Heart right ventricle (tissue), 16 donors: ENCODE results near the gene EGR2. TPM values are rescaled to one million over a fixed set of nuclear protein-coding genes. Genes with fewer than 3 reads are reported as not detected.

Source experiments
- ATAC-seq, 8 donors: fragments of 200-7000 bp; cut with Tn5 transposase; one replicate each; pipeline ENCODE4 v1.9.1; 2020; ENCODE audit warnings: mild to moderate bottlenecking in 8 of 8, moderate library complexity in 8 of 8, moderate number of reproducible peaks in 1 of 8
- DNase-seq, 2 donors: peaks; one replicate each; pipeline ENCODE4 v3.0.0-alpha.2; 2020
- H3K27ac ChIP-seq, 10 donors: fragments of 200-600 bp; sonication (generic) in 2 of 10; one replicate each; pipeline versions ENCODE4 v1.5.0 to v1.8.0; 2020 to 2022; ENCODE audit warnings: mild to moderate bottlenecking in 3 of 10
- H3K27me3 ChIP-seq, 7 donors: fragments of 200-600 bp; one replicate each; pipeline ENCODE4 v1.8.0; 2021 to 2022; ENCODE audit warnings: mild to moderate bottlenecking in 2 of 7
- H3K36me3 ChIP-seq, 9 donors: fragments of 200-600 bp; sonication (generic) in 1 of 9; one replicate each; pipeline versions ENCODE4 v1.5.0 to v1.8.0; 2020 to 2022; ENCODE audit warnings: mild to moderate bottlenecking in 2 of 9
- H3K4me1 ChIP-seq, 9 donors: fragments of 200-600 bp; sonication (generic) in 1 of 9; one replicate each; pipeline versions ENCODE4 v1.5.0 to v1.8.0; 2020 to 2022; ENCODE audit warnings: mild to moderate bottlenecking in 4 of 9
- H3K4me3 ChIP-seq, 10 donors: fragments of 200-600 bp; sonication (generic) in 2 of 10; one replicate each; pipeline versions ENCODE4 v1.5.0 to v1.8.0; 2020 to 2022; ENCODE audit warnings: mild to moderate bottlenecking in 7 of 10, moderate library complexity in 2 of 10
- H3K9me3 ChIP-seq, 11 donors: fragments of 200-600 bp in 10 of 11; sonication (generic) in 2 of 11; one replicate each; pipeline versions ENCODE4 v1.5.0 to v1.8.0; 2013 to 2022; ENCODE audit warnings: mild to moderate bottlenecking in 2 of 11, control low read depth in 1 of 11, moderate library complexity in 1 of 11
- WGBS, 2 donors: extraction: QIAGEN DNeasy Blood & Tissue Kit; methylation state at CpG; one replicate each; pipeline ENCODE4 v1.1.7; 2013; ENCODE audit warnings: inconsistent platforms in 1 of 2; 5-methylcytosine and 5-hydroxymethylcytosine counted together
- intact Hi-C, 10 donors: fragments of 100-400 bp; cut with DNase I; formaldehyde crosslinking; loops; one replicate each; pipeline versions ENCODE4 v1.11.1 to v1.14.2; 2022
- polyA plus RNA-seq, 2 donors: library from polyadenylated mRNA; stranded (reverse); fragments of 200-250 nt; gene quantifications; one replicate each; pipeline ENCODE4 v1.2.3, GENCODE V29; 2013
- total RNA-seq, 10 donors: library from RNA; stranded (reverse); fragmentation: NEBNext Ultra II Directional in 3 of 10; extraction: Animal tissue kit (Norgen Biotek cat#: 25700) in 3 of 10; gene quantifications; one replicate each; pipeline versions ENCODE4 v1.2.1 to v1.2.4, GENCODE V29; 2021 to 2023
- TF ChIP-seq, protein P1 (sequence below), 9 donors: fragments of 200-600 bp; sonication (generic) in 2 of 9; IDR thresholded peaks; one replicate each; pipeline versions ENCODE4 v1.5.0 to v1.8.0; 2021 to 2022; ENCODE audit warnings: antibody characterized with exemption in 9 of 9, mild to moderate bottlenecking in 5 of 9, moderate library complexity in 1 of 9
- donor health status: Arrhythmogenic right ventricular cardiomyopathy.
- donor health status: ischemic (EF 13 %, LVEDD 7.1; RV severe dilation, severe dysfunction).
- donor health status: healthy with polysubstance abuse.
- donor health status: DM: no; HTN: yes; CAD: no.
- donor health status: DM: no; HTN: no; CAD: no.
- donor health status: ischemic (EF 25% LVEDD 6.9; RV normal size, moderate dysfunction).
- donor health status: ischemic (EF 25% LVEDD 5.7; RV mildly dilated, moderate dysfunction).
- donor health status: healthy.
- donor health status: DM: yes; HTN: yes; CAD: no.
- donor health status: Ischemic cardiomyopathy.
- donor health status: ischemic (EF 35%, LVEDD 5.7; RV mildly dilated, moderate dysfunction).
- donor health status: nonischemic (EF 11% LVEDD 7.7; RV severe dilation, severe dysfunction).
- donor health status: DM: yes; HTN: yes; CAD: no.
- donor health status: PGD.
- donor health status: ischemic (EF 29% LVEDD 5.4; RV normal size, mild dysfunction).
- donor health status: nonischemic (EF 23%, LVEDD 6.1; RV moderate dilation, normal function).

Gene EGR2
- total and polyA plus RNA-seq, 12 donors, result 0.49 to 19.3 (median 2.9) TPM

DNA sequence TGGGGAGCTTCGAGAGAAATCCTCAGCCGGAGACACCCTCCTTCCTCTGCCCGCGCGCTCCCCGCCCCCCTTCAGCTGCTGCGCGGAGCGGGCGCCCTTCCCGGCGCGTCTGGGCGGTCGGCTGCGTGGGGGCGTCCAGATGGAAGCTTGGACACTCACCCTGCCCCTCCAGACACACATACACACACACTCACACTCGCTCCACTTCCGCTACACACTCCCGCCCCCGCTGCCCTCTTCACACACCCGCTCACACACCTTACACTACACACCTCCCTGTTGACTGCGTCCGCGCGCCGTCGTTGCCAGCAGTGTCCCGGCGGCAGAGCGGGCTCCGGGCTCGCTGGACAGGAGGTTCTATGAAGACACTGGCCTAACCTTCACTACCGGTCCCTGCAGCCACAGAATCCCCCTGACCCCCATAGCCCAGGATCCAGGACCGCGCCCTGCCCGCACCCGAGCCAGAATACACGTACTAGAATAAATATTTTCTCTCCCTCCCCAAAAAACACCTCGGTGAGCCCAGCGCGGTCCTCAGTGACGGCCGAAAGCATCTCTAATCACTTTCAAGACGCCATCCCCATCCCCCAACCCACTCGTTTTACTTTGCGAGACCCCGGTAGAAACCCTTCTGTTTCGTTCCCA lies 1.1 kb upstream of the EGR2 start:
- peak overlapping the region; percentile 11 to 93 (median 82) for H3K27ac ChIP-seq
- peak overlapping the region; percentile 54 to 94 (median 74) for H3K4me3 ChIP-seq
- peaks cover 0 to 74% (median 47%) of the 10 kb centered on the region in 7 donors for H3K27me3 ChIP-seq
- TF ChIP-seq, protein P1, sequence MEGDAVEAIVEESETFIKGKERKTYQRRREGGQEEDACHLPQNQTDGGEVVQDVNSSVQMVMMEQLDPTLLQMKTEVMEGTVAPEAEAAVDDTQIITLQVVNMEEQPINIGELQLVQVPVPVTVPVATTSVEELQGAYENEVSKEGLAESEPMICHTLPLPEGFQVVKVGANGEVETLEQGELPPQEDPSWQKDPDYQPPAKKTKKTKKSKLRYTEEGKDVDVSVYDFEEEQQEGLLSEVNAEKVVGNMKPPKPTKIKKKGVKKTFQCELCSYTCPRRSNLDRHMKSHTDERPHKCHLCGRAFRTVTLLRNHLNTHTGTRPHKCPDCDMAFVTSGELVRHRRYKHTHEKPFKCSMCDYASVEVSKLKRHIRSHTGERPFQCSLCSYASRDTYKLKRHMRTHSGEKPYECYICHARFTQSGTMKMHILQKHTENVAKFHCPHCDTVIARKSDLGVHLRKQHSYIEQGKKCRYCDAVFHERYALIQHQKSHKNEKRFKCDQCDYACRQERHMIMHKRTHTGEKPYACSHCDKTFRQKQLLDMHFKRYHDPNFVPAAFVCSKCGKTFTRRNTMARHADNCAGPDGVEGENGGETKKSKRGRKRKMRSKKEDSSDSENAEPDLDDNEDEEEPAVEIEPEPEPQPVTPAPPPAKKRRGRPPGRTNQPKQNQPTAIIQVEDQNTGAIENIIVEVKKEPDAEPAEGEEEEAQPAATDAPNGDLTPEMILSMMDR (IDR thresholded peaks at IDR 0.05), result no peak
- DNase-seq (peak; percentile 51 to 57), ATAC-seq (peak; percentile 39 to 76 (median 65))
- 1% methylated on average over 41 to 49 of the region's 49 CpGs for WGBS, 2 donors
- H3K36me3 ChIP-seq, result peaks cover 0 to 7% (median 0%) of the 10 kb centered on the region in 9 donors
- intact Hi-C loops, result loop anchor here in 9 of 10 donors (2.0 to 10.0 kb wide), 15 partner anchors 54 to 382 kb away; no protein-coding TSS in a partner anchor
- peaks cover 2 to 49% (median 44%) of the 10 kb centered on the region in 9 donors for H3K4me1 ChIP-seq
- no peaks in the 10 kb centered on the region for H3K9me3 ChIP-seq

DNA sequence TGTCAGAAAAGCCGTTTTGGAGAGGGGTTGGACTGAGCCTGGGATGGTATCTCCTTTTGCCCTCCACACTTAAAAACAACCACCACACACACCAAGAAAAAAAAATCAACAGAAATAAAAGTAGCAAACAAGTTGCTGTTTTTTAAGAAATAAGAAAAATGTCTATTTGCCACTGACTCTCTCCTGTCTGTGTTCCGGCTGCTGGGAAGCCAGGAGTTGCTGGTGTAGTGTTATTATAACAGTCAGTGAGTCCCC lies 163 bp downstream of the EGR2 start:
- WGBS, 2 donors, result 1 to 3% methylated on average over 2 of the region's 2 CpGs
- Histone ChIP-seq H3K4me1 (peaks cover 2 to 49% (median 44%) of the 10 kb centered on the region in 9 donors), H3K9me3 (no peaks in the 10 kb centered on the region), H3K36me3 (peaks cover 0 to 7% (median 0%) of the 10 kb centered on the region in 9 donors), H3K27me3 (peaks cover 0 to 61% (median 44%) of the 10 kb centered on the region in 7 donors), H3K4me3 (peak overlapping the region; percentile 54 to 94 (median 74)), H3K27ac (peak overlapping the region in 8 of 10 donors; percentile 79 to 93 (median 84))
- TF ChIP-seq, protein P1 (IDR thresholded peaks at IDR 0.05), result no peak
- intact Hi-C loops, result loop anchor here in 9 of 10 donors (2.0 to 10.0 kb wide), 15 partner anchors 53 to 381 kb away; no protein-coding TSS in a partner anchor
- DNase-seq (no peak), ATAC-seq (no peak)

DNA sequence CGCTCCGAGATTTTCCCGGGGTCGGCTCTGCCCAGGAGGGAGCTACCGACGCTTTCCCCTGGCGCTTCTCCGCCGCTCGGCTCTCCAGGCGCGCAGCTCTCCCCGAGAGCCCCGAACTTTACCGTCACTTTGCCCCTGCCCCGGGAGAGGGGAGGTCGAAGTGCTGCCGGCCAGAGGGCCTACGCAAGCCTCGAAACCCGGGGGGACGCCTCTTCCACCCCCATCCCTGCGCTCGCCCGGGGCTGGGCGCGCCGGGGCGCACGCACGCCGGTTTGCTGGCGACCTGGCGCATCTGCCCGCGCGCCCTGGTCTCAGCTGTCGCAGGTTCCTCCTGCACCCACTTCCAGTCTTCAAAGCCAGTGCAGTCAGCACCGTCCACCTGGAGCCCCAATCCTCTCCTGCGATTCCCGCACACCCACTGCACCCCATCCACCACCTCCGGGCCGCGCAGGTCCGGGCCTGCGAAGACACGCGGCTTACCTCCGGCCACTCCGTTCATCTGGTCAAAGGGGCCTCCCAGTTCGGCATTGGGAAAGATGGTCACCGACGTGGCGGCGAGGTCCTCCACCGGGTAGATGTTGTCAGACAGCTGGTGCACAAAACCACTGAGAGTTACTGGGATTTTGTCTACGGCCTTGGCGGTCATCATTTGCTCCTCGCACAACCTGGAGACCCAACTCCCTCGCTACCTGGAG lies 638 bp downstream of the EGR2 start:
- 1 to 2% methylated on average over 60 of the region's 60 CpGs for WGBS, 2 donors
- Histone ChIP-seq H3K27ac (peak overlapping the region in 7 of 10 donors; percentile 79 to 93 (median 82)), H3K9me3 (no peaks in the 10 kb centered on the region), H3K4me3 (peak overlapping the region; percentile 54 to 94 (median 74)), H3K36me3 (peaks cover 0 to 7% (median 0%) of the 10 kb centered on the region in 9 donors), H3K4me1 (peaks cover 2 to 49% (median 44%) of the 10 kb centered on the region in 9 donors), H3K27me3 (peaks cover 0 to 57% (median 39%) of the 10 kb centered on the region in 7 donors)
- intact Hi-C loops, result loop anchor here in 9 of 10 donors (2.0 to 10.0 kb wide), 15 partner anchors 53 to 381 kb away; no protein-coding TSS in a partner anchor
- ATAC-seq (no peak), DNase-seq (peak in 1 of 2 donors; percentile 9)
- TF ChIP-seq, protein P1 (IDR thresholded peaks at IDR 0.05), result no peak

DNA sequence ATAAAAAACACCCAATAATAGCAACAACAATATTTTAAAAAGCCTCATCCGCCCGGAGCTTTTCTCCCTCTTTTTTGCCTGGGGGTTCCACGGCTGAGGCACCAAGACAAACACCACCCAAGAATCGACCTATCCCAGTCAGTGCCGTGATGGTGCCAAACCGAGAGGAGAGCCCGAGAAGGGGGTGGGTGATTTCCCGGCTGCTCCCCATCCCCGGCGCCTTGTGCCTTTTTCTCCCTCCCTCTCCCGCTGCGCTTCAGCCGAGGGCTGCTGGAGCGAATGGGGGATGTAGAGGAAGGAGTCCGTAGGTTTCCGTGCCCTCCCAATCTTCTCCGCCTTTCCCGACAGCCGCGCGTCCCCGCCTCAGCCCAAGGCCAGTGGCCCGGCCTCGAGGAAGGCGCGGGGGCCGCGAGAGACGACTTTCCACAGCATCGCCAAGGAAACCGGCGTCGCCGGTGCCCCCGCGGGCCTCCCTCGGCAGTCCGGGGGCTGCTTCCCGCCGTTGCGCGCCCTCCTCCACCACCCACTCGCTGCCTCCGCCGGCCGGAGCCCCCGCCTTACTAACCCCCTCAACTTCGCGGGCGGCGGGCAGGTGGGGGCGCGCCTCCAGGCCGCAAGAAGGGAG lies 1.3 kb downstream of the EGR2 start:
- 3 to 6% methylated on average over 34 to 54 of the region's 54 CpGs for WGBS, 2 donors
- Histone ChIP-seq H3K27ac (peak overlapping the region in 6 of 10 donors; percentile 50 to 93 (median 84)), H3K9me3 (no peaks in the 10 kb centered on the region), H3K4me3 (peak overlapping the region; percentile 54 to 94 (median 74)), H3K27me3 (peaks cover 0 to 50% (median 33%) of the 10 kb centered on the region in 7 donors), H3K4me1 (peaks cover 2 to 48% (median 43%) of the 10 kb centered on the region in 9 donors), H3K36me3 (peaks cover 0 to 7% (median 0%) of the 10 kb centered on the region in 9 donors)
- intact Hi-C loops, result loop anchor here in 9 of 10 donors (5.0 to 10.0 kb wide), 12 partner anchors 53 to 380 kb away; no protein-coding TSS in a partner anchor
- TF ChIP-seq, protein P1 (IDR thresholded peaks at IDR 0.05), result no peak
- peak in 1 of 2 donors; percentile 17 for DNase-seq
- no peak for ATAC-seq
